Kidney epithelial cell (primary cell): Measurements from ENCODE around the gene GCNA. TPM values are rescaled to one million over a fixed set of nuclear protein-coding genes. Genes with fewer than 3 reads are reported as not detected.

Experiments
- DNase-seq: peaks from one replicate; pipeline ENCODE4 v3.0.0-alpha.2; 2010; ENCODE audit warnings: low read depth
- H3K27me3 ChIP-seq: 2 replicates; pipeline ENCODE4 v1.6.0; 2011; ENCODE audit warnings: low read length; ENCODE audit not compliant: control insufficient read depth, insufficient read depth
- H3K36me3 ChIP-seq: 2 replicates; pipeline ENCODE4 v1.5.1; 2011; ENCODE audit warnings: low read length; ENCODE audit not compliant: control insufficient read depth, insufficient read depth
- H3K4me3 ChIP-seq: 2 replicates; pipeline ENCODE4 v1.5.1; 2011; ENCODE audit warnings: low read depth, mild to moderate bottlenecking, control low read depth, low read length
- total RNA-seq: library from RNA; depleted of rRNA; stranded (reverse); fragments of >200 nt; gene quantifications from 2 replicates; pipeline ENCODE4 v1.2.3, GENCODE V29; 2015
- TF ChIP-seq, protein P1 (sequence below): IDR thresholded peaks from 2 replicates; pipeline ENCODE4 v1.5.1; 2011; ENCODE audit warnings: mild to moderate bottlenecking, moderate library complexity, low read length, control low read depth, inconsistent platforms; ENCODE audit not compliant: insufficient read depth, poor library complexity, severe bottlenecking

The GCNA gene
- total RNA-seq, 1 donor from 2014 or later: 4.1 TPM

DNA sequence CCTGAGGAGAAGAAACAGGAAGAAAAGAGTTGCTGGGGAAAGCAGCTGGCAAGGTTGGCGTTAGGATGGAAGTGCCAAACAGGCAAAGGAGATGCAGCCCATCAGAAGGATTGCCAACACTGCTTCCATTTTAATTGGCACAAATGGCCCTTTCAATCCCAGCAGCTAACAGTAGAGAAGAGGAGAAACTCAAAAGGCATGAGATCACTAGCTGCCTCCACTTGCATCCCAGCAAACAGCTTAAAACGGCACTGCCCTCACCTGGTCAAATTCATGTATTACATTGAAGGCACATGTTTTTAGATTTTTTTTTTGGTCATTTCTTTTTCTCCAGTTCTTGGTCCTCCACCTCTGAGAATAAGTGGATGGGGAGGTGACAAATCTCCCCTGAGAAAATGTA lies 74.2 kb downstream of the GCNA start:
- TF ChIP-seq, protein P1, sequence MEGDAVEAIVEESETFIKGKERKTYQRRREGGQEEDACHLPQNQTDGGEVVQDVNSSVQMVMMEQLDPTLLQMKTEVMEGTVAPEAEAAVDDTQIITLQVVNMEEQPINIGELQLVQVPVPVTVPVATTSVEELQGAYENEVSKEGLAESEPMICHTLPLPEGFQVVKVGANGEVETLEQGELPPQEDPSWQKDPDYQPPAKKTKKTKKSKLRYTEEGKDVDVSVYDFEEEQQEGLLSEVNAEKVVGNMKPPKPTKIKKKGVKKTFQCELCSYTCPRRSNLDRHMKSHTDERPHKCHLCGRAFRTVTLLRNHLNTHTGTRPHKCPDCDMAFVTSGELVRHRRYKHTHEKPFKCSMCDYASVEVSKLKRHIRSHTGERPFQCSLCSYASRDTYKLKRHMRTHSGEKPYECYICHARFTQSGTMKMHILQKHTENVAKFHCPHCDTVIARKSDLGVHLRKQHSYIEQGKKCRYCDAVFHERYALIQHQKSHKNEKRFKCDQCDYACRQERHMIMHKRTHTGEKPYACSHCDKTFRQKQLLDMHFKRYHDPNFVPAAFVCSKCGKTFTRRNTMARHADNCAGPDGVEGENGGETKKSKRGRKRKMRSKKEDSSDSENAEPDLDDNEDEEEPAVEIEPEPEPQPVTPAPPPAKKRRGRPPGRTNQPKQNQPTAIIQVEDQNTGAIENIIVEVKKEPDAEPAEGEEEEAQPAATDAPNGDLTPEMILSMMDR: peak; percentile 51
- DNase-seq: peak; percentile 16

DNA sequence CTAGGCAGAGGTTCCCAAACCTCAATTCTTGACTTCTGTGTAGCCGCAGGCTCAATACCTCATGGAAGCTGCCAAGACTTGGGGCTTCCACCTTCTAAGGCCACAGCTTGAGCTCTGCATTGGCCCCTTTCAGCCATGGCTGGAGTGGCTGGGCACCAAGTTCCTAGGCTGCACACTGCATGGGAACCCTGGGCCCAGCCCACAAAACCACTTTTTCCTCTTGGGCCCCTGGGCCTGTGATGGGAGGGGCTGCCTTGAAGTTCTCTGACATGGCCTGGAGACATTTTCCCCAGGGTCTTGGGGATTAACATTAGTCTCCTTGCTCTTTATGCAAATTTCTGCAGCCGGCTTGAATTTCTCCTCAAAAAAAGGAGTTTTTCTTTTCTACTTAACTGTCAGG lies 75.1 kb downstream of the GCNA start:
- Histone ChIP-seq H3K27me3 (no peaks in the 10 kb centered on the region), H3K4me3 (no peak overlapping the region), H3K36me3 (no peaks in the 10 kb centered on the region)
- DNase-seq: no peak
- TF ChIP-seq, protein P1: no peak

More for the DNA sequence above, 74.2 kb downstream of the GCNA start:
- Histone ChIP-seq H3K27me3 (no peaks in the 10 kb centered on the region), H3K36me3 (no peaks in the 10 kb centered on the region), H3K4me3 (no peak overlapping the region)

DNA sequence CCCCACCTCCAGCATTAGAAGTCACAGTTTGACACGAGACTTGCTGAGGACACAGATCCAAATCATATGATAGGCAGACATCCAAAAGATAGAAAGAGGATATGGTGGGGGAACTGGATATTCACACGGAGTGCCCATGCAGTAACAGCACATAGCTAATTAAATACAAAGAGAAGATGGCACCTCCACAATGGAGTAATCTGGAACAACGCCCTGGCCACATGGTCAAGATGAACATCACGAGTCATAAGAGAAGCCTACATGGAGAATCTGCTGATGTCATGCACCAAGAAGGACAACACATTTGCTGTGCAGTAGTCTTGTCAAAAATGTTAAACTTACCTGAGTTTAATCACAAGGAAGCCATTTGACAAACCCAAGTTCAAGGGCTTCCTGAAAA lies 79.0 kb downstream of the GCNA start:
- Histone ChIP-seq H3K27me3 (no peaks in the 10 kb centered on the region), H3K36me3 (no peaks in the 10 kb centered on the region), H3K4me3 (no peak overlapping the region)
- TF ChIP-seq, protein P1: no peak
- DNase-seq: no peak

DNA sequence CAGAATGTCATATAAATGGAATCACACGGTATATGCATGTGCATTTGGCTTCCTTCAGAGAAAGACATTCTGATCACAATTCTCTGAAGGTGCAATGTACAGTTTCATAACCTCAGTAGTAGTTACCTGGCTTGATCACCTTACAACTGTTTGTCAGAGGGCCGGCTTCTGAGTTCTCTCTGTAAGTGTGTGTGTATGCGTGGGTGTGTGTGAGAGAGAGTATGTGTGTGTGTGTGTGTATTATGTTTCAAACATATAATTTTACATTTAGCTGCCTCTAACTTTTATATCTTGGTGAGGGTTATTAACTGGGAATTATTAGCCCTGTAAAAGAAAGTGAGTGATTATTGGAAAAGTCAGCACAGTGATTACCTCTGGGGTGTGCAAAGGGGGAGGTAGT lies 81.1 kb downstream of the GCNA start:
- TF ChIP-seq, protein P1: no peak
- Histone ChIP-seq H3K4me3 (no peak overlapping the region), H3K27me3 (no peaks in the 10 kb centered on the region), H3K36me3 (no peaks in the 10 kb centered on the region)
- DNase-seq: no peak

DNA sequence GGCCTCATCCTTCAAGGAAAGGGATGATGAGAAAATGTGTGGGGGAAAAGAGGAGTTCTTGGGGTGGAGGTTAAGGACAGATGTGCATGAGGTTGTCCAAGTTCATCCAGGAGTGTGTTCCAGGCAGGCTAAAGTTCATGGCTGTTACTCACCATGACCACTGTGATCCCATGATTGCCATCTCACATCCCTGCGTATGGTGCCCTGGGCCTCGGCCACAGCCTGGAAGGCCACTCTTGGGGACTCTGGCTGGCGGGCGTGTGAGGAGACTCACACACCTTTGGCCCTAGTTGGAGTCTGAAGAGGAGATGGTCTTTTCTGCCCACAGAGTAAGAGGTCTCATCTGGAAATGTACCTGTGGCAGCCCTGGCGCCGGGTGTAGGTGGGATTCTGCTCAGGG lies 81.7 kb downstream of the GCNA start:
- TF ChIP-seq, protein P1: no peak
- H3K36me3 ChIP-seq: no peaks in the 10 kb centered on the region
- H3K27me3 ChIP-seq: no peaks in the 10 kb centered on the region
- DNase-seq: no peak
- no peak overlapping the region for H3K4me3 ChIP-seq
